Natural killer cell (primary cell): ENCODE data around the gene TRMO. TPM values are rescaled to one million over a fixed set of nuclear protein-coding genes. Genes with fewer than 3 reads are reported as not detected.

Source experiments
- ATAC-seq, 3 donors: fragments of 150-1000 bp in 2 of 3; fragments of 200-7000 bp in 1 of 3; cut with Tn5 transposase; 1 replicate in 1 of 3; 2 replicates in 2 of 3; pipeline ENCODE4 v1.10.0; 2021; ENCODE audit warnings: mild to moderate bottlenecking in 2 of 3, moderate library complexity in 2 of 3
- DNase-seq, 2 donors: peaks; one replicate each; pipeline versions ENCODE4 v3.0.0 to v3.0.0-alpha.2; 2013 to 2021; ENCODE audit warnings: mixed read lengths in 1 of 2
- H3K27ac ChIP-seq: one replicate; pipeline ENCODE4 v1.5.1; 2013; ENCODE audit warnings: mild to moderate bottlenecking, low read length
- H3K27me3 ChIP-seq: one replicate; pipeline ENCODE4 v1.6.1; 2013; ENCODE audit warnings: low read length; ENCODE audit not compliant: control insufficient read depth, insufficient read depth
- H3K36me3 ChIP-seq: one replicate; pipeline ENCODE4 v1.6.1; 2013; ENCODE audit warnings: low read length; ENCODE audit not compliant: control insufficient read depth, insufficient read depth
- H3K4me1 ChIP-seq: one replicate; pipeline ENCODE4 v1.6.1; 2013; ENCODE audit warnings: low read length; ENCODE audit not compliant: control insufficient read depth, insufficient read depth
- H3K4me3 ChIP-seq: one replicate; pipeline ENCODE4 v1.5.1; 2013; ENCODE audit warnings: low read length
- H3K9me3 ChIP-seq: one replicate; pipeline ENCODE4 v1.6.1; 2013; ENCODE audit warnings: low read length; ENCODE audit not compliant: control insufficient read depth, insufficient read depth
- H3K27ac Mint-ChIP-seq, 2 donors: one replicate each; pipeline ENCODE4 v1.8.0; 2022; ENCODE audit warnings: mild to moderate bottlenecking in 2 of 2, mixed read lengths in 2 of 2, moderate library complexity in 1 of 2
- H3K27me3 Mint-ChIP-seq, 2 donors: one replicate each; pipeline ENCODE4 v1.8.0; 2022; ENCODE audit warnings: low read depth in 2 of 2, mixed read lengths in 2 of 2
- H3K36me3 Mint-ChIP-seq: one replicate; pipeline ENCODE4 v1.8.0; 2022; ENCODE audit warnings: mixed read lengths
- H3K4me1 Mint-ChIP-seq, 2 donors: one replicate each; pipeline ENCODE4 v1.8.0; 2022; ENCODE audit warnings: mixed read lengths in 2 of 2
- H3K4me3 Mint-ChIP-seq: one replicate; pipeline ENCODE4 v1.8.0; 2022; ENCODE audit warnings: mild to moderate bottlenecking, moderate library complexity, mixed read lengths
- H3K9me3 Mint-ChIP-seq, 2 donors: one replicate each; pipeline ENCODE4 v1.8.0; 2022; ENCODE audit warnings: mixed read lengths in 2 of 2
- WGBS: methylation state at CpG from one replicate; pipeline ENCODE4 v1.1.7; 2013; ENCODE audit warnings: missing lambda C conversion rate; ENCODE audit not compliant: insufficient coverage; 5-methylcytosine and 5-hydroxymethylcytosine counted together
- intact Hi-C: fragments of 100-400 bp; cut with micrococcal nuclease; formaldehyde crosslinking; loops from one replicate; pipeline ENCODE4 v1.14.2; 2022
- total RNA-seq, 4 donors: library from RNA; stranded (reverse); fragments of 120-200 nt in 1 of 4; gene quantifications; one replicate each; pipeline versions ENCODE4 v1.2.3 to v1.2.4, GENCODE V29; 2013 to 2022
- TF ChIP-seq, protein P1 (sequence below): fragments of 200-600 bp; IDR thresholded peaks from one replicate; pipeline ENCODE4 v1.8.0; 2022; ENCODE audit warnings: antibody characterized with exemption

Gene TRMO
- total RNA-seq, 3 donors from 2014 or later (not counting 1 experiment from before 2014, with no cell fraction given) = 26.6 to 35.1 (median 31.2) TPM

DNA sequence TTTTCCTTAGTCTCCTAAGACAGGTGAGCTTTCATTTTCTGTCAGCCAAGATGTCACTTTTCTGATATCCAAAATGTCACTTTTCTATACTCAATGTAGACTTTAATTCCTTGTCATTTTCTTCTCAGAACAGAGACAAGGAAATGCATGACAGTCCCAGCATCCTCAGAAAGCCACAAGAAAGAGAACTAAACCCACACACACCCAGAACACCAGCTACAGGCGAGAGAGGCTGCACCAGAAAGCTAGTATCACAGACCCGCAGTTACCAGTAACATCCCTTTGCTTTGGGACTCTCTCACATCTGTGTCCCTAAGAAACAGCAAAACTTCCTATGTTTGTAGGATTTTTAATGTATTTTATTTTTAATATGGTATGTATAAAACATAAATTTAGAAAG lies 17.1 kb downstream of the TRMO start:
- TF ChIP-seq, protein P1, sequence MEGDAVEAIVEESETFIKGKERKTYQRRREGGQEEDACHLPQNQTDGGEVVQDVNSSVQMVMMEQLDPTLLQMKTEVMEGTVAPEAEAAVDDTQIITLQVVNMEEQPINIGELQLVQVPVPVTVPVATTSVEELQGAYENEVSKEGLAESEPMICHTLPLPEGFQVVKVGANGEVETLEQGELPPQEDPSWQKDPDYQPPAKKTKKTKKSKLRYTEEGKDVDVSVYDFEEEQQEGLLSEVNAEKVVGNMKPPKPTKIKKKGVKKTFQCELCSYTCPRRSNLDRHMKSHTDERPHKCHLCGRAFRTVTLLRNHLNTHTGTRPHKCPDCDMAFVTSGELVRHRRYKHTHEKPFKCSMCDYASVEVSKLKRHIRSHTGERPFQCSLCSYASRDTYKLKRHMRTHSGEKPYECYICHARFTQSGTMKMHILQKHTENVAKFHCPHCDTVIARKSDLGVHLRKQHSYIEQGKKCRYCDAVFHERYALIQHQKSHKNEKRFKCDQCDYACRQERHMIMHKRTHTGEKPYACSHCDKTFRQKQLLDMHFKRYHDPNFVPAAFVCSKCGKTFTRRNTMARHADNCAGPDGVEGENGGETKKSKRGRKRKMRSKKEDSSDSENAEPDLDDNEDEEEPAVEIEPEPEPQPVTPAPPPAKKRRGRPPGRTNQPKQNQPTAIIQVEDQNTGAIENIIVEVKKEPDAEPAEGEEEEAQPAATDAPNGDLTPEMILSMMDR = no peak
- ATAC-seq = peak in 1 of 3 donors; percentile 48
- Mint-ChIP-seq H3K27me3 (no peaks in the 10 kb centered on the region), H3K27ac (peak overlapping the region; percentile 85 to 88), H3K4me3 (peak overlapping the region; percentile 88), H3K4me1 (peaks cover 55 to 58% of the 10 kb centered on the region in 2 donors), H3K9me3 (no peaks in the 10 kb centered on the region), H3K36me3 (no peaks in the 10 kb centered on the region)
- Histone ChIP-seq H3K27me3 (no peaks in the 10 kb centered on the region), H3K4me3 (no peak overlapping the region), H3K4me1 (peaks cover 54% of the 10 kb centered on the region), H3K27ac (peak overlapping the region; percentile 70), H3K9me3 (no peaks in the 10 kb centered on the region), H3K36me3 (peaks cover 12% of the 10 kb centered on the region)
- intact Hi-C loops = loop anchor here (5.0 kb wide), 1 partner anchor 193 kb away; no protein-coding TSS in a partner anchor
- DNase-seq = peak in 1 of 2 donors; percentile 87
- 0% methylated on average over 2 of the region's 2 CpGs for WGBS

DNA sequence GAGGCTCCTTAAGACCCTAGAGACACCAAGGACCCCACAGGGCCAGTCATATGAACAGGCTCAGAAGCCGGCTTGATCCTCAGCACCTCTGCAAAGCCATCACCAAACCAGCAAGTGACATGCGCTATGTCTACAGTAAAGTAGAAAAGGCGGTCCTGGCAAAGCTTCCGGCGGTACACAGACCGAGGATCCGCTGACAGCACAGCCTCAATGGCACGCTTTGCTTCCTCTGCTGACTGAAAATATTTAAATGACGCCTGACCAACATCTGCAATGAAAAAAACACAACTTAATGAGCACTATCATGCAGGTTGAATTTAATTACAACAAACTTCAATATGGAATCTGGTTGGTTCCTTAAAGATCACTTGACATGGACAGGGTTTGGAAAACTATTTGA lies 17.6 kb downstream of the TRMO start:
- peaks cover 50 to 53% of the 10 kb centered on the region in 2 donors for H3K4me1 Mint-ChIP-seq
- peak overlapping the region; percentile 85 to 88 for H3K27ac Mint-ChIP-seq
- H3K27me3 Mint-ChIP-seq = no peaks in the 10 kb centered on the region
- no peaks in the 10 kb centered on the region for H3K36me3 Mint-ChIP-seq
- TF ChIP-seq, protein P1 = no peak
- intact Hi-C loops = loop anchor here (5.0 kb wide), 1 partner anchor 192 kb away; no protein-coding TSS in a partner anchor
- no peak for ATAC-seq
- H3K4me3 Mint-ChIP-seq = peak overlapping the region; percentile 79
- peaks cover 12% of the 10 kb centered on the region for H3K36me3 ChIP-seq
- H3K9me3 Mint-ChIP-seq = no peaks in the 10 kb centered on the region
- peak overlapping the region; percentile 39 for H3K27ac ChIP-seq
- no peaks in the 10 kb centered on the region for H3K27me3 ChIP-seq
- 86% methylated on average over 9 of the region's 9 CpGs for WGBS
- peaks cover 49% of the 10 kb centered on the region for H3K4me1 ChIP-seq
- no peaks in the 10 kb centered on the region for H3K9me3 ChIP-seq
- DNase-seq = peak in 1 of 2 donors; percentile 82
- H3K4me3 ChIP-seq = no peak overlapping the region

DNA sequence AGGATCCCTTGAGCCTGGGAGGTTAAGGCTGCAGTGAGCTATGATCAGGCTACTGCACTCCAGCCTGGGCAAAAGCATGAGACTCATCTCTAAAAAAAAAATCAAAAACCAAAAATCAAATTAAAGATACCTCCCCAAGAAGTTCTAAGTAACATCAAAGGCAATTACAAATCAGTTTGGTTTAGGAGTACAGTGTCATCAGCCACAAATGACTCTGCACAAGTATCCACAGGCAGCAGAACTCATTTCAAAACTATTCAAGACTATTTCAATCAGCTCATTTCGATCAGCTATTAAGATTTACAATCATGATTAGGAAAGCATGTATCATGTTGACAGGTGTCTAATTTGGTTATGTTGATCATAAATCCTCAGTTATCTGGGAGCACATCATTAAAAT lies 19.1 kb downstream of the TRMO start:
- Histone ChIP-seq H3K36me3 (peaks cover 6% of the 10 kb centered on the region), H3K27ac (no peak overlapping the region), H3K9me3 (no peaks in the 10 kb centered on the region), H3K4me1 (peaks cover 36% of the 10 kb centered on the region), H3K27me3 (no peaks in the 10 kb centered on the region), H3K4me3 (no peak overlapping the region)
- TF ChIP-seq, protein P1 = no peak
- Mint-ChIP-seq H3K4me3 (no peak overlapping the region), H3K4me1 (peaks cover 44 to 47% of the 10 kb centered on the region in 2 donors), H3K27me3 (no peaks in the 10 kb centered on the region), H3K9me3 (no peaks in the 10 kb centered on the region), H3K27ac (no peak overlapping the region), H3K36me3 (no peaks in the 10 kb centered on the region)
- no CpG with 5 or more reads among the region's 1 CpG for WGBS
- intact Hi-C loops = no loop called here
- DNase-seq = no peak
- ATAC-seq = no peak
